ENCODE results near the gene DNASE1L2.

DNA sequence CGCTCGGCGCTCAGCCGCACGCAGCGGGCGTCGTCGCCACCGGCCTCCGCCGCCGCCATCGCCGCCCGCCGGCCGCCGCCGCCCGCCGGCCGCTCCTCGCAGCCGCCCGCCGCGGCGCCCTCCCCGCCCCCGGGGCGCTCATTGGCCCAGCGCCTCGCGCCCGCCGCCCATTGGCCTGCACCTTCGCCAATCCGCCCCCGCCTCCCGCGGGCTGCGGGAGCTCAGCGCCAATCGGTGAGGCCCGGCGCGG is 21.6 kb upstream of the DNASE1L2 start, which contains the start of gene PGP:
- TF ChIP-seq, protein P1, sequence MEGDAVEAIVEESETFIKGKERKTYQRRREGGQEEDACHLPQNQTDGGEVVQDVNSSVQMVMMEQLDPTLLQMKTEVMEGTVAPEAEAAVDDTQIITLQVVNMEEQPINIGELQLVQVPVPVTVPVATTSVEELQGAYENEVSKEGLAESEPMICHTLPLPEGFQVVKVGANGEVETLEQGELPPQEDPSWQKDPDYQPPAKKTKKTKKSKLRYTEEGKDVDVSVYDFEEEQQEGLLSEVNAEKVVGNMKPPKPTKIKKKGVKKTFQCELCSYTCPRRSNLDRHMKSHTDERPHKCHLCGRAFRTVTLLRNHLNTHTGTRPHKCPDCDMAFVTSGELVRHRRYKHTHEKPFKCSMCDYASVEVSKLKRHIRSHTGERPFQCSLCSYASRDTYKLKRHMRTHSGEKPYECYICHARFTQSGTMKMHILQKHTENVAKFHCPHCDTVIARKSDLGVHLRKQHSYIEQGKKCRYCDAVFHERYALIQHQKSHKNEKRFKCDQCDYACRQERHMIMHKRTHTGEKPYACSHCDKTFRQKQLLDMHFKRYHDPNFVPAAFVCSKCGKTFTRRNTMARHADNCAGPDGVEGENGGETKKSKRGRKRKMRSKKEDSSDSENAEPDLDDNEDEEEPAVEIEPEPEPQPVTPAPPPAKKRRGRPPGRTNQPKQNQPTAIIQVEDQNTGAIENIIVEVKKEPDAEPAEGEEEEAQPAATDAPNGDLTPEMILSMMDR (IDR thresholded peaks at IDR 0.05; ENCODE audit: poor library complexity): no peak
- no peak for TF ChIP-seq EZH2 (IDR thresholded peaks at IDR 0.05; ENCODE audit: borderline replicate concordance)

Data from hepatocyte (in vitro differentiated cells).